A549 treated with AZD2906 at 1 μM for 4 hours (cell line): ENCODE results near the gene CCDC33. TPM values are rescaled to one million over a fixed set of nuclear protein-coding genes. Genes with fewer than 3 reads are reported as not detected.

Experiments
- total RNA-seq: library from RNA; stranded (reverse); fragments of 200-300 nt; extraction: Qiagen RNA extraction; gene quantifications from 5 replicates; pipeline ENCODE4 v1.2.3, GENCODE V29; 2022

CCDC33 gene
- total RNA-seq: 6.3 to 7.5 TPM (median 7.4 TPM) in 5 replicates

DNA sequence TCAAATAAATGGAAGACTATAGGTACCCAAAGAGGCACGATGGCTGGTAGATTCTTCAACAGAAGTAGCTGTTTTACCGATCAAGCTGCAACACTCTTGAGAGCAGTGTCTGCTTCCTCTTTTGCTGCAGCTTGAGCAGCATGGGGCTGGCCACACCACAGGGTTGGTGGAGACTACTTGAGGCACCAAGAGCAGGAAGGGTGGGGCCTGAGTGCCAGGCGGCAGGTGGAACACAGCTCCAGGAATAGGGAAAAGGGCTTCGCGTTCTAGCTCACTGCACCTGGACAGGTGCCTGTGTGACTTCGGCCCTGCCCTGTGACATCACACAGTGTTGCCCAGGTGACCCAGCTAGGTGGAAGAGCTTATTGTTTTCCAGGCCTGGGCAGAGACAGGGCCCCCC is at the start of gene CCDC33:
CCDC33 (plus strand) TSS at position 365 of the 400 bp plus-strand sequence. CDS start 394 bp downstream, outside the sequence.

DNA sequence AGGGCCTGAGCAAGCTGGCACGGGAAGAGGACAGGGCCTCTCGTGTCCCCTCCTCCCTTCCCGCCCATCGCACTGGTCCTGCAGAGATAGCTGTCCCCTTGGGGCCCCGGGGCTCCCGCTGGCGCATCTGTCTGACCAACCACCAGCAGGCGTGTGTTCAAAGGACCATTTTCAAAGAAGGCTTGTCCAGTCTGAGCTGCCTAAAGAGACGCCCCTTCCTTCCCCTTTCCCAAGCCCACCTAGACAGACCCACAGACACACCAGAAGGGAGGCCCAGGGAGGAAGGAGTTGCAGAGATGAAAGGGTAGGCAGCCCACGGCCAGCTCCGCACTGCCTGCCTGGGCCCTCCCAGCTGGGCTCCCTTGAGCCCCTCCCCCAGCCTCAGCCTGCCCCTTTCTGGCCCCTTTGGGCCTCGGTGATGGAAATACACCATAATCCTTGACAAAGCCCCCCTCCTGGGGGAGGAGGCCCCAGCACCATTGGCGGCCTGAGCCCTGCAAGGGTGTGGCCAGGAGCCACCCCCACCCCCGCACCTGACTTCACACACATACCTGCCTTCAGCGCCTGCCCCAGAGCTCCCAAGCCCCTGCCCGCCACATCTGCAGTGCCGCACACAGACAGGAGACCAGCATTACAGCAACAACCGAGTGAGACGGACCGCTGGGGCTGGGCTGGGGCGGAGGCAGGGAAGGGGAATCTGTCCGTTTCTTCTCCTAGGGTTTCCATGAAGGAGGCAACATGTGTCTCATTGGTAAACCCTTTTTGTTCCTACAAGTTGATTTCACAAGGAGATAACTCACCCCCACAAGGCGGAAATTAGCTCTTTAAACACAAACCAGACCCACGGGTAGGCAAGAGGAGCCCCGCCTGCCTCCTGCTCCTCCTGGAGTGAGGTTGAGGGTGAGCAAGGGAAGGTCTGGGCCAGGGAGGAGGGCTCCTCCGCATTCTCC is 33.4 kb upstream of the CCDC33 start, which contains the start of gene STRA6:
STRA6 (minus strand) TSS at position 336 of the 950 bp plus-strand sequence. CDS start 520 bp downstream, outside the sequence.

GRCh38 chr15:74367296-74367854 is 131.2 kb downstream of the CCDC33 start, which contains the start of gene CYP11A1:
TSS of gene CYP11A1 (minus strand) at chr15:74367646. CDS start at chr15:74367585, 61 bp downstream.

Other genes starting within 250 kb of the CCDC33 start
- 10.2 to 14.1 TPM (median 11.9 TPM) in 5 replicates for gene STOML1, start 244.0 kb upstream of the CCDC33 start, total RNA-seq
- 11.9 to 16.9 TPM (median 15.7 TPM) in 5 replicates for gene PML, start 241.6 kb upstream of the CCDC33 start, total RNA-seq
- gene GOLGA6A, start 153.8 kb upstream of the CCDC33 start, total RNA-seq: 0.07 to 0.15 TPM (median 0.11 TPM) in 5 replicates
- 0.10 to 0.31 TPM (median 0.13 TPM) in 5 replicates for gene ISLR2, start 105.7 kb upstream of the CCDC33 start, total RNA-seq
- 0.21 to 0.39 TPM (median 0.29 TPM) in 5 replicates for gene ISLR, start 62.6 kb upstream of the CCDC33 start, total RNA-seq
- 50.4 to 82.4 TPM (median 71.8 TPM) in 5 replicates for gene STRA6, start 33.5 kb upstream of the CCDC33 start, total RNA-seq
- 0.07 to 0.13 TPM (median 0.10 TPM) in 3 of 5 replicates, not detected in the others for gene CYP11A1, start 131.3 kb downstream of the CCDC33 start, total RNA-seq
- gene SEMA7A, start 197.6 kb downstream of the CCDC33 start, total RNA-seq: 1.2 to 1.6 TPM (median 1.3 TPM) in 5 replicates
- gene UBL7, start 224.8 kb downstream of the CCDC33 start, total RNA-seq: 40.4 to 43.0 TPM (median 41.0 TPM) in 5 replicates